Fibroblast of lung (primary cell): ENCODE measurements around the gene SLC37A1. TPM values are rescaled to one million over a fixed set of nuclear protein-coding genes. Genes with fewer than 3 reads are reported as not detected.

ENCODE experiments used
- DNase-seq, 2 donors: peaks; one replicate each; pipeline versions ENCODE4 v3.0.0 to v3.0.0-alpha.2; 2010; ENCODE audit warnings: low read depth in 2 of 2
- H2AFZ ChIP-seq: 2 replicates; pipeline ENCODE4 v1.5.1; 2012; ENCODE audit warnings: low read length, control low read depth, inconsistent platforms
- H3K27ac ChIP-seq: 2 replicates; pipeline ENCODE4 v1.5.1; 2011; ENCODE audit warnings: low read length, control low read depth; ENCODE audit not compliant: insufficient read depth
- H3K27me3 ChIP-seq: 2 replicates; pipeline ENCODE4 v1.5.1; 2011; ENCODE audit warnings: mild to moderate bottlenecking, low read length; ENCODE audit not compliant: control insufficient read depth, insufficient read depth
- H3K36me3 ChIP-seq: 2 replicates; pipeline ENCODE4 v1.5.1; 2011; ENCODE audit warnings: low read length; ENCODE audit not compliant: control insufficient read depth, insufficient read depth
- H3K4me1 ChIP-seq: 2 replicates; pipeline ENCODE4 v1.5.1; 2011; ENCODE audit warnings: low read length; ENCODE audit not compliant: control insufficient read depth, insufficient read depth; ENCODE audit errors: extremely low read depth
- H3K4me2 ChIP-seq: 2 replicates; pipeline ENCODE4 v1.5.1; 2011; ENCODE audit warnings: low read length, control low read depth; ENCODE audit not compliant: insufficient read depth; ENCODE audit errors: extremely low read depth
- H3K4me3 ChIP-seq, 4 experiments: fragments of 200-600 bp in 1 of 4; sonication (generic) in 1 of 4; replicated peaks in 1 of 4; 2 replicates each; pipeline ENCODE4 v1.5.1; 2011 to 2016; ENCODE audit warnings: low read length in 4 of 4, low read depth in 3 of 4, mild to moderate bottlenecking in 3 of 4, control low read depth in 2 of 4, inconsistent platforms in 1 of 4, mixed read lengths in 1 of 4; ENCODE audit not compliant: insufficient read depth in 1 of 4; ENCODE audit errors: control extremely low read depth in 1 of 4
- H3K79me2 ChIP-seq: 2 replicates; pipeline ENCODE4 v1.5.1; 2012; ENCODE audit warnings: mild to moderate bottlenecking, low read length, inconsistent platforms; ENCODE audit not compliant: control insufficient read depth, insufficient read depth
- H3K9ac ChIP-seq: 2 replicates; pipeline ENCODE4 v1.5.1; 2011; ENCODE audit warnings: mild to moderate bottlenecking, low read length, control low read depth; ENCODE audit not compliant: insufficient read depth
- H3K9me3 ChIP-seq: 2 replicates; pipeline ENCODE4 v1.5.1; 2012; ENCODE audit warnings: low read depth, low read length; ENCODE audit not compliant: control insufficient read depth, insufficient read depth
- H4K20me1 ChIP-seq: 2 replicates; pipeline ENCODE4 v1.5.1; 2011; ENCODE audit warnings: low read length; ENCODE audit not compliant: control insufficient read depth, insufficient read depth; ENCODE audit errors: extremely low read depth
- EZH2 ChIP-seq: IDR thresholded peaks from 2 replicates; pipeline ENCODE4 v1.5.1; 2012; ENCODE audit warnings: low read length, control low read depth, mild to moderate bottlenecking; ENCODE audit errors: missing control alignments
- polyA plus RNA-seq, 2 donors: library from polyadenylated mRNA; depleted of rRNA in 1 of 2; stranded (reverse) in 1 of 2; unstranded in 1 of 2; fragments of >200 nt; gene quantifications; 2 replicates each; pipeline ENCODE4 v1.2.1, GENCODE V29; 2011 to 2012; ENCODE audit warnings: missing spikeins in 1 of 2
- total RNA-seq: library from RNA; depleted of rRNA; stranded (reverse); fragments of >200 nt; gene quantifications from 2 replicates; pipeline ENCODE4 v1.2.1, GENCODE V29; 2014
- TF ChIP-seq, protein P1 (sequence below), 2 donors: IDR thresholded peaks in 1 of 2; conservative IDR thresholded peaks in 1 of 2; 1 replicate in 1 of 2; 2 replicates in 1 of 2; pipeline ENCODE4 v1.5.1; 2011 to 2012; ENCODE audit warnings: low read length in 2 of 2, control low read depth in 1 of 2, inconsistent platforms in 1 of 2, low read depth in 1 of 2, mild to moderate bottlenecking in 1 of 2

The SLC37A1 gene
- total and polyA plus RNA-seq, 2 donors (not counting 1 experiment from before 2014, with no cell fraction given): 0.42 to 6.4 TPM

- Histone ChIP-seq H2AFZ (no peak overlapping the region), H3K36me3 (no peaks in the 10 kb centered on the region), H3K9ac (no peak overlapping the region), H3K4me3 (no peak overlapping the region), H4K20me1 (no peaks in the 10 kb centered on the region), H3K79me2 (no peaks in the 10 kb centered on the region), H3K4me1 (no peaks in the 10 kb centered on the region), H3K27ac (no peak overlapping the region), H3K4me2 (no peak overlapping the region), H3K27me3 (no peaks in the 10 kb centered on the region), H3K9me3 (no peaks in the 10 kb centered on the region)
- TF ChIP-seq, protein P1, sequence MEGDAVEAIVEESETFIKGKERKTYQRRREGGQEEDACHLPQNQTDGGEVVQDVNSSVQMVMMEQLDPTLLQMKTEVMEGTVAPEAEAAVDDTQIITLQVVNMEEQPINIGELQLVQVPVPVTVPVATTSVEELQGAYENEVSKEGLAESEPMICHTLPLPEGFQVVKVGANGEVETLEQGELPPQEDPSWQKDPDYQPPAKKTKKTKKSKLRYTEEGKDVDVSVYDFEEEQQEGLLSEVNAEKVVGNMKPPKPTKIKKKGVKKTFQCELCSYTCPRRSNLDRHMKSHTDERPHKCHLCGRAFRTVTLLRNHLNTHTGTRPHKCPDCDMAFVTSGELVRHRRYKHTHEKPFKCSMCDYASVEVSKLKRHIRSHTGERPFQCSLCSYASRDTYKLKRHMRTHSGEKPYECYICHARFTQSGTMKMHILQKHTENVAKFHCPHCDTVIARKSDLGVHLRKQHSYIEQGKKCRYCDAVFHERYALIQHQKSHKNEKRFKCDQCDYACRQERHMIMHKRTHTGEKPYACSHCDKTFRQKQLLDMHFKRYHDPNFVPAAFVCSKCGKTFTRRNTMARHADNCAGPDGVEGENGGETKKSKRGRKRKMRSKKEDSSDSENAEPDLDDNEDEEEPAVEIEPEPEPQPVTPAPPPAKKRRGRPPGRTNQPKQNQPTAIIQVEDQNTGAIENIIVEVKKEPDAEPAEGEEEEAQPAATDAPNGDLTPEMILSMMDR (conservative IDR thresholded peaks at IDR 0.05 in 1 of 2, IDR thresholded peaks at IDR 0.05 in 1 of 2; ENCODE audit: low read depth in 1 of 2, low read length in 2 of 2): no peak
- TF ChIP-seq EZH2: no peak
- no peak for DNase-seq
Measured at GRCh38 chr21:42576639-42577038, 63.0 kb downstream of the SLC37A1 start.

DNA sequence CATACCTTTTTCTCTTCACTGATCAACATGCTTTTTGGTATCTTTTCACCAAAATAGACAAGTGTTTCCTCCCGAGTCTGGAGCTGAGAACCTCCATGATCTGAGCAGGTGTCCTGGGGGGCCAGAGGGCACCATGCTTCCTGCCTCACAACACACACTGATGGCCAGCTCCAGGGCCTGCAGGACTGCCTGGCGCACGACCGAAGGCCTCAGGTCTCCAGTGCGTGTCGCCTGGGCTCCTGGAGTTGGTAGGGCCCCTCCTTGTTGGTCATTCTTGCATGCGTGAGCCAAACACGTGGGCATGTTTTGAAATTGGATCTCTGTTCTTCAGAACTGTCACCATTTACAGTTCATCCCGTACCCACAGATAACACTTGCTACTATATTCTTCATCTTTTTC, 64.4 kb downstream of the SLC37A1 start:
- Histone ChIP-seq H3K27ac (no peak overlapping the region), H3K4me1 (no peaks in the 10 kb centered on the region), H3K9me3 (no peaks in the 10 kb centered on the region), H3K4me2 (no peak overlapping the region), H3K27me3 (no peaks in the 10 kb centered on the region), H3K4me3 (no peak overlapping the region), H4K20me1 (no peaks in the 10 kb centered on the region), H3K9ac (no peak overlapping the region), H2AFZ (no peak overlapping the region), H3K36me3 (no peaks in the 10 kb centered on the region), H3K79me2 (no peaks in the 10 kb centered on the region)
- DNase-seq: no peak
- TF ChIP-seq EZH2: no peak
- TF ChIP-seq, protein P1 (conservative IDR thresholded peaks at IDR 0.05 in 1 of 2, IDR thresholded peaks at IDR 0.05 in 1 of 2; ENCODE audit: low read depth in 1 of 2, low read length in 2 of 2): no peak

DNA sequence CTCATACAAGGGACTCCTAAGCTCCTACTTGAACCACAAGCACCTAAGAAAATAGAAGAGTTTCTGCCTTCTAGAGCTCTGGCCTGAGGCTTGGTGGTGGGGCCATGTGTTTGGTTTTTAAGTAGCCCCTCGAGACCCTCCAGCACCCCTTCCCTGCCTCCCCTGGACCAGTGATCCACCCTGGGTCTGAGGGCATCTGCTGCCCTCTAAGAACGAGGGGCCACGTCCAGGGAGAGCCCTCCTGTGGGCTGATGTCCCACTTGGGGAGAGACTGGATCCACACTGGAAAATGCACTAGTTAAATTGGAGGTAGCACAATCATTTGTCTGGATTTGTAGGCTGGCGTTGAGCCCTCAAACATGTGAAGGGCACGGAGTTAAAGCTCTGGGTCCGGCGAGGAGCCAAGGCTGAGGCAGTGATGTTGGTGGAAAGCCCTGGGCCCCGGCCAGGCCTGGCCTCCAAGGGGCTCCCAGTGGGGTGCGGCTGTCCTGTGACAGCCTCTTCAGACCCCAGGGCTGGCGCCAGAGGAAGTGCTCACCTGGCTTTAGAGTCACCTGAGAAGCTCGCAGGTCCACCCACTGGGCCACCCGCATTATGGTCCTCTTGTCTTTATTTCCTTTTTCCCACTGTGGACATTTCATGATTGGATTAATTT, 65.2 kb downstream of the SLC37A1 start:
- Histone ChIP-seq H3K9ac (no peak overlapping the region), H3K27me3 (no peaks in the 10 kb centered on the region), H2AFZ (no peak overlapping the region), H3K4me3 (no peak overlapping the region), H4K20me1 (no peaks in the 10 kb centered on the region), H3K4me1 (no peaks in the 10 kb centered on the region), H3K79me2 (no peaks in the 10 kb centered on the region), H3K36me3 (no peaks in the 10 kb centered on the region), H3K9me3 (no peaks in the 10 kb centered on the region), H3K4me2 (no peak overlapping the region), H3K27ac (no peak overlapping the region)
- no peak for TF ChIP-seq EZH2
- TF ChIP-seq, protein P1 (conservative IDR thresholded peaks at IDR 0.05 in 1 of 2, IDR thresholded peaks at IDR 0.05 in 1 of 2; ENCODE audit: low read depth in 1 of 2, low read length in 2 of 2): no peak
- no peak for DNase-seq
